ENCODE results near the gene PARN.
"Not testable (repeated sequence)": the region's sequence is repeated elsewhere in the genome, so short reads cannot be mapped to it uniquely, and the experiment has no call there.

The PARN gene

DNA sequence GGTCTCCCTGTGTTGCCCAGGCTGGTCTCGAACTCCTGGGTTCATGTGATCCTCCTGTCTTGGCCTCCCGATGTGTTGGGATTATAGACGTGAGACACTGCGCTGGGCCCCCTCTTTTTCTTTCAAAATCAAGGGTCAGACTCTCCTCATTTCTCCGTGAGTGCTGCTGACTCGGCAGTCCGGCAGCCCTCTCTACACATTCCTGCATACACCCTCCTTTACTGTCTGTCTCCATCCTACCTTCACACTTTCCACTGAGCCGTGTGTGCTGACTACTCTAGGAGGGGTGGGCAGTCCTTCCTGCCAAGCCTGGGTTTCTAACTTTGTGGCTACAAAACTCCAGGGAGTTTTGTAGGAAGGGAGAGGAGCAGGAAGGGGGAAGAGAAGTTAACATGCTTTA, 195.2 kb downstream of the PARN start:
- Histone ChIP-seq H3K36me3 (ENCODE audit: control insufficient read depth in 2 of 2, insufficient read depth in 1 of 2, low read length in 2 of 2) (peaks cover 0 to 9% of the 10 kb centered on the region in 2 experiments; a peak in 2 of 3 replicates), H3K9me3 (ENCODE audit: control insufficient read depth, insufficient read depth, low read depth, low read length) (no peaks in the 10 kb centered on the region), H3K27ac (ENCODE audit: extremely low read depth, low read depth, low read length) (no peak overlapping the region), H3K4me1 (ENCODE audit: control insufficient read depth, insufficient read depth, low read length) (no peaks in the 10 kb centered on the region), H3K4me3 (ENCODE audit: low read depth, low read length) (no peak overlapping the region)
- CTCF ChIA-PET = no interaction called here
- TF ChIP-seq ZFP37 (tag by site-specific recombination; IDR thresholded peaks at IDR 0.05) (no peak), ZSCAN4 (tag by site-specific recombination; IDR thresholded peaks at IDR 0.05) (no peak), GLIS2 (tag by site-specific recombination; IDR thresholded peaks at IDR 0.05) (no peak)
- POLR2A ChIA-PET = no interaction called here

- H3K9me3 ChIP-seq (ENCODE audit: control insufficient read depth, insufficient read depth, low read depth, low read length); H3K4me1 ChIP-seq (ENCODE audit: control insufficient read depth, insufficient read depth, low read length); H3K27ac ChIP-seq (ENCODE audit: extremely low read depth, low read depth, low read length); CTCF ChIA-PET; H3K36me3 ChIP-seq (ENCODE audit: control insufficient read depth in 2 of 2, insufficient read depth in 1 of 2, low read length in 2 of 2); H3K4me3 ChIP-seq (ENCODE audit: low read depth, low read length); POLR2A ChIA-PET: not testable (repeated sequence)
Observed at GRCh38 chr16:14428971-14429637, 201.0 kb downstream of the PARN start.

- CTCF ChIA-PET = no interaction called here
- POLR2A ChIA-PET = no interaction called here
- Histone ChIP-seq H3K36me3 (ENCODE audit: control insufficient read depth in 2 of 2, insufficient read depth in 1 of 2, low read length in 2 of 2) (no peaks in the 10 kb centered on the region; a peak in 1 of 3 replicates), H3K4me1 (ENCODE audit: control insufficient read depth, insufficient read depth, low read length) (no peaks in the 10 kb centered on the region), H3K4me3 (ENCODE audit: low read depth, low read length) (no peak overlapping the region), H3K9me3 (ENCODE audit: control insufficient read depth, insufficient read depth, low read depth, low read length) (no peaks in the 10 kb centered on the region), H3K27ac (ENCODE audit: extremely low read depth, low read depth, low read length) (no peak overlapping the region)
- TF ChIP-seq ZNF202 (tag by site-specific recombination; IDR thresholded peaks at IDR 0.05; ENCODE audit: borderline replicate concordance) = no peak
- TF ChIP-seq ZNF571 (tag by site-specific recombination; IDR thresholded peaks at IDR 0.05) = no peak
- no peak for TF ChIP-seq OSR2 (tag by site-specific recombination; IDR thresholded peaks at IDR 0.05)
- TF ChIP-seq ZNF654 (tag by site-specific recombination; IDR thresholded peaks at IDR 0.05; ENCODE audit: low read depth) = no peak
- no peak for TF ChIP-seq FEZF1 (tag by site-specific recombination; IDR thresholded peaks at IDR 0.05)
- no peak for TF ChIP-seq SALL2 (tag by site-specific recombination; IDR thresholded peaks at IDR 0.05; ENCODE audit: borderline replicate concordance)
Observed at GRCh38 chr16:14428043-14428442, 202.0 kb downstream of the PARN start.

- H3K27ac ChIP-seq (ENCODE audit: extremely low read depth, low read depth, low read length) = no peak overlapping the region
- CTCF ChIA-PET = interaction anchor here (0.7 kb wide), 1 partner anchor 121 kb away, joined by 4 read pairs; no protein-coding TSS in a partner anchor
- H3K4me3 ChIP-seq (ENCODE audit: low read depth, low read length) = no peak overlapping the region
- H3K4me1 ChIP-seq (ENCODE audit: control insufficient read depth, insufficient read depth, low read length) = no peaks in the 10 kb centered on the region
- POLR2A ChIA-PET = interaction anchor here (0.5 kb wide), 1 partner anchor 16 kb away, joined by 4 read pairs; no protein-coding TSS in a partner anchor
- no peaks in the 10 kb centered on the region for H3K9me3 ChIP-seq (ENCODE audit: control insufficient read depth, insufficient read depth, low read depth, low read length)
- TF ChIP-seq KLF9 (tag by site-specific recombination; IDR thresholded peaks at IDR 0.05; ENCODE audit: low read depth) = no peak
- no peak for TF ChIP-seq ZBTB1 (tag by site-specific recombination; IDR thresholded peaks at IDR 0.05)
- no peak for TF ChIP-seq ZNF658 (tag by site-specific recombination; IDR thresholded peaks at IDR 0.05)
- TF ChIP-seq ZFP37 (tag by site-specific recombination; IDR thresholded peaks at IDR 0.05) = no peak
- TF ChIP-seq ZNF350 (tag by site-specific recombination; IDR thresholded peaks at IDR 0.05) = no peak
- TF ChIP-seq ZNF426 (tag by site-specific recombination; IDR thresholded peaks at IDR 0.05) = no peak
- TF ChIP-seq ZFP41 (tag by site-specific recombination; IDR thresholded peaks at IDR 0.05; ENCODE audit: borderline replicate concordance) = no peak
- no peak for TF ChIP-seq ZNF155 (tag by site-specific recombination; IDR thresholded peaks at IDR 0.05)
- TF ChIP-seq ZNF214 (tag by site-specific recombination; IDR thresholded peaks at IDR 0.05; ENCODE audit: borderline replicate concordance) = no peak
- no peak for TF ChIP-seq ZNF654 (tag by site-specific recombination; IDR thresholded peaks at IDR 0.05; ENCODE audit: low read depth)
- H3K36me3 ChIP-seq (ENCODE audit: control insufficient read depth in 2 of 2, insufficient read depth in 1 of 2, low read length in 2 of 2) = no peaks in the 10 kb centered on the region; a peak in 1 of 3 replicates
Observed at GRCh38 chr16:14427371-14427948, 202.6 kb downstream of the PARN start.

Measured in HEK293 (cell line).